ENCODE data around the gene ARL5A.

The ARL5A gene

GRCh38 chr2:151845481-151845880, 17.3 kb upstream of the ARL5A start:
- TF ChIP-seq GATA2 (IDR thresholded peaks at IDR 0.05; ENCODE audit: low read depth, low read length) (no peak), GATA3 (IDR thresholded peaks at IDR 0.05; ENCODE audit: low read depth, low read length) (no peak)

DNA sequence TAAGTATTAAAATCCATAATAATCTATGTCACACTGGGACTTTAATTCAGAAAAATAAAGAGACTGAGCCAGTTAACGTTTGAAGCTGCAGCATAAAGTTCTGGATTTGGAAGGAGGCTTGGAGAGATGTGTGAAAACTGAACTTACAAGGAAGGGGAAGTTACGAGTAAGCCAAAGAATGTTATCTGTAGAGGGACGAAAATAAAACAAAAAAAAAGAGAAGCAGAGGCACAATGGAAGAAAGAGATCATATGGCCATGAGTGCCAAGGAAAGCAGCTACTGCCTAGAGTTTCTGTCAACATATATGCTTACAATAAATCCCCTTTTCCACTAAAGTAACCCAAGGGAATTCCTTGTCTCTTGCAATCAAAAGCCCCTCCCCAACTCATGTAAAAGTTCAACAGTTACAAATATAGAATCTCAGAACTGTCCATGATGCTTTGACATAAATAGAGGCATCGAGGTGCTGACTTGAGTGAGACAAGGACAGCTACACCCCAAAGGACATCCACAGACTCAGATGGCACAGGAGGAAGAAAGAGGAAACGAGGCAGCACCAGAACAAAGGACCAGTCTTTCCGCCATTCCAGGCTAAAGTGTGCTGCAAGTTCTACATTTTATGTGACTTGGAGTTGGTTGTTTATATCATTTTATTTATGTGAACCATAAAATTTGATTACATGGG, 16.1 kb upstream of the ARL5A start:
- no peak for TF ChIP-seq GATA3 (IDR thresholded peaks at IDR 0.05; ENCODE audit: low read depth, low read length)
- no peak for TF ChIP-seq GATA2 (IDR thresholded peaks at IDR 0.05; ENCODE audit: low read depth, low read length)

DNA sequence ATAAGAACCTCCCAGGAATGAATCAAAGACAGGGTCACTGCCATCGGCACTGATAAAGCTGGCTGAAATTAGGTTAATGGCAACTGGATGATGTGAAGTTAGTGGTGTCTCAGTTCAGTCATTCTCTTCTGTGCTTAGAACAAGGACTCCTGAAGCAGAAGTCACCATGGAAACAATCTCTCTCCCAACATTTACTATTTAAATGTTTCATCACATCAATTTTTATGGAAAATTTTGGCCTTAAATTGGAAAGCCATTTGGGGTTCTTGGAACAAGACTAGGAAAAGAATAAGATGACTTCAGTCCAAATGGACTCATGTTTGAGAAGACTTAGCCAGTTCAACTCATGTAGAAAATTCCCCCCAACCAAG, 15.5 kb upstream of the ARL5A start:
- TF ChIP-seq GATA3 (IDR thresholded peaks at IDR 0.05; ENCODE audit: low read depth, low read length) (no peak), GATA2 (IDR thresholded peaks at IDR 0.05; ENCODE audit: low read depth, low read length) (no peak)

DNA sequence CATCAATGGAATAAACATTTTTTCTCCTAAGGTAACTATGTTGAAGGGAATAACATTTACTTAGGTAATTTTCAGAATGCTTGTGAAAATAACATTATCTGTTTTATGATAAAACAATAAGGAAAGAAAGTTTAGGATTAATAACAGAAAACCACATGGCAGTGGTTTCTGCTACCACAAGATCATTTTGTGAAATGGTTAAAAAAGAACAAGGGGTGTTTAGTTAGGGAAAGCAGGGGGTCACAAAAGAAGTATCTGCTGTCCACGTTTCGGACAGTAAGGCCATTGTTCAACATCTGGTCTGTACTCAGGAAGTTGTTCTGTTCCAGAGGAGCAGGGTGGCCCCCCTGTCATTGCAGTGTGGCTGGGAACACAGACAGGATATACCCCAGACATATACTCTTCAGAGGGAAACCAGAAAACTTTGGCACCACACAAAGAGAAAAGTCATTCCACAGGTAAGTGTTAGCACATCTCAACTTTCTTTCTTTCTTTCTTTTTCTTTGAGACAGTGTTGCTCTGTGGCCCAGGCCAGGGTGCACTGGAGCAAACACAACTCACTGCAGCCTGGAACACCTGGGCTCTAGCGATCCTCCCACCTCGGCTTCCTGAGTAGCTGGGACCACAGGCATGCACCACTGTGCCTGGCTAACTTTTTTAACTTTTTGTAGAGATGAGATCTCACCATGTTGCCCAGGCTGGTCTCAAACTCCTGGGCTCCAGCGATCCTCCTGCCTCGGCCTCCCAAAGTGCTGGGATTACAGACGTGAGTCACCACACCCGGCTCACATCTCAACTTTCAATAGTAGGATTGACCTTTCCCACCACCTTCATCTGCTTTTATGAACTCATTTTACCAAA, 14.8 kb upstream of the ARL5A start:
- TF ChIP-seq GATA3 (IDR thresholded peaks at IDR 0.05; ENCODE audit: low read depth, low read length), result no peak
- TF ChIP-seq GATA2 (IDR thresholded peaks at IDR 0.05; ENCODE audit: low read depth, low read length), result no peak

- no peak for TF ChIP-seq GATA2 (IDR thresholded peaks at IDR 0.05; ENCODE audit: low read depth, low read length)
- no peak for TF ChIP-seq GATA3 (IDR thresholded peaks at IDR 0.05; ENCODE audit: low read depth, low read length)
Measured at GRCh38 chr2:151841047-151841424, 12.8 kb upstream of the ARL5A start.

GRCh38 chr2:151840216-151841046, 12.2 kb upstream of the ARL5A start:
- TF ChIP-seq GATA3 (IDR thresholded peaks at IDR 0.05; ENCODE audit: low read depth, low read length), result no peak
- 0 out of 2 replicates have a peak, but pooled peaks have one; percentile 11 for TF ChIP-seq GATA2 (IDR thresholded peaks at IDR 0.05; ENCODE audit: low read depth, low read length)

GRCh38 chr2:151837926-151838325, 9.7 kb upstream of the ARL5A start:
- TF ChIP-seq GATA2 (IDR thresholded peaks at IDR 0.05; ENCODE audit: low read depth, low read length), result no peak
- TF ChIP-seq GATA3 (IDR thresholded peaks at IDR 0.05; ENCODE audit: low read depth, low read length), result no peak

- no peak for TF ChIP-seq GATA3 (IDR thresholded peaks at IDR 0.05; ENCODE audit: low read depth, low read length)
- TF ChIP-seq GATA2 (IDR thresholded peaks at IDR 0.05; ENCODE audit: low read depth, low read length), result no peak
Measured at GRCh38 chr2:151833984-151834383, 5.8 kb upstream of the ARL5A start.

DNA sequence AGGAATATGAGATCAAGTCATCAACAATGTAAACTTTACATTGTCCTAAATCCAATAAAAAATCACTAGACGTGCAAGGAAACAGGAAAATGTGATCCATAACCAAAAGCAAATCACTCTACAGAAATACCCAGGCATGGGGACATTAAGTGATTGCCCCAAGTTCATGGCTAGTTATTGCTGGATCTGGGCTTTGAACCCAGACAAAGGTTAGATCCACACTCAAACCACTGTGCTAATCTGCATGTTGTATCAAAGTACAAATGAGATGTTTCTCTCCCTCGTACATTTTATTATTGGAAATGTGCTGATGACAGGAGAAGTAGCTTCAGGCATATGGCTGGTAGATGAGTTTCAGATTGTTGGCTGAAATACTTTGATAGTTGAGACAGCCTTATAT, 2.7 kb upstream of the ARL5A start:
- TF ChIP-seq GATA3 (IDR thresholded peaks at IDR 0.05; ENCODE audit: low read depth, low read length) (no peak), GATA2 (IDR thresholded peaks at IDR 0.05; ENCODE audit: low read depth, low read length) (no peak)

DNA sequence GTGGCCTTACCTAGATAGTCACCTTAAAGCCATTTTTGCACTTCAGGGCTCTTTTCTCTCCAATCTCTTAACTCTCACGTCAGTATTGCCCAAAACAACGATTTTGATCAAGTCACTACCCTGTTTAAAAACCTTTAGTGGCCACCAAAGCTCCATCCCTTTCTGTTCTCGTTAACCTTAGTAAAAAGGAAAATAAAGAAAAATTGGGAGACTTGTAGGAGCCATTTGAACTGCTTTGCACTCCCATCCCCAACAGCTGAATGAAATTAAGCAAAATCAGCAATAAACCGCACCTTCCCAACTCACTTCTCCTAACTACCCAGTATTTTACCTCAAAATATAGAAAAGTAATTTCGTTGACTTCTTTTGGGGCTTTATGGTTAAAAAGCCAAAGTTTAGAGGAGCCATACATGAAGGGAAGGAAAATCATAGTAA, 686 bp upstream of the ARL5A start:
- no peak for TF ChIP-seq GATA3 (IDR thresholded peaks at IDR 0.05; ENCODE audit: low read depth, low read length)
- no peak for TF ChIP-seq GATA2 (IDR thresholded peaks at IDR 0.05; ENCODE audit: low read depth, low read length)

- TF ChIP-seq GATA2 (IDR thresholded peaks at IDR 0.05; ENCODE audit: low read depth, low read length) (no peak), GATA3 (IDR thresholded peaks at IDR 0.05; ENCODE audit: low read depth, low read length) (no peak)
Measured at GRCh38 chr2:151827564-151828142, 568 bp downstream of the ARL5A start.

- no peak for TF ChIP-seq GATA3 (IDR thresholded peaks at IDR 0.05; ENCODE audit: low read depth, low read length)
- TF ChIP-seq GATA2 (IDR thresholded peaks at IDR 0.05; ENCODE audit: low read depth, low read length), result no peak
Measured at GRCh38 chr2:151826737-151827157, 1.5 kb downstream of the ARL5A start.

- TF ChIP-seq GATA2 (IDR thresholded peaks at IDR 0.05; ENCODE audit: low read depth, low read length), result no peak
- no peak for TF ChIP-seq GATA3 (IDR thresholded peaks at IDR 0.05; ENCODE audit: low read depth, low read length)
Measured at GRCh38 chr2:151824886-151825285, 3.3 kb downstream of the ARL5A start.

- TF ChIP-seq GATA2 (IDR thresholded peaks at IDR 0.05; ENCODE audit: low read depth, low read length), result no peak
- no peak for TF ChIP-seq GATA3 (IDR thresholded peaks at IDR 0.05; ENCODE audit: low read depth, low read length)
Measured at GRCh38 chr2:151823651-151824050, 4.6 kb downstream of the ARL5A start.
